Naive thymus-derived CD4-positive, alpha-beta T cell (primary cell): ENCODE measurements around the gene RGS6. TPM values are rescaled to one million over a fixed set of nuclear protein-coding genes. Genes with fewer than 3 reads are reported as not detected.

Source experiments
- ATAC-seq: fragments of 150-1000 bp; cut with Tn5 transposase; 2 replicates; pipeline ENCODE4 v1.10.0; 2021; ENCODE audit warnings: mild to moderate bottlenecking, moderate library complexity
- CTCF ChIA-PET: fragments of 350-600 bp; sonication (Branson Sonifier 250); formaldehyde crosslinking; loops from one replicate; lab custom pipeline; 2021; ENCODE audit warnings: antibody characterized with exemption; lab: Charles Lee
- POLR2A ChIA-PET: fragments of 350-600 bp; sonication (Branson Sonifier 250); formaldehyde crosslinking; loops from one replicate; lab custom pipeline; 2021; ENCODE audit warnings: antibody characterized with exemption, inconsistent platforms; lab: Charles Lee
- DNase-seq, 9 donors: peaks; one replicate each; pipeline versions ENCODE4 v3.0.0 to v3.0.0-alpha.2; 2020 to 2022; ENCODE audit warnings: mixed read lengths in 1 of 9
- H3K27ac ChIP-seq: one replicate; pipeline ENCODE4 v1.7.0; 2013; ENCODE audit warnings: mild to moderate bottlenecking, low read depth, low read length, moderate library complexity
- H3K27me3 ChIP-seq, 2 donors: one replicate each; pipeline ENCODE4 v1.7.0; 2013; ENCODE audit warnings: low read length in 2 of 2, mild to moderate bottlenecking in 2 of 2, moderate library complexity in 2 of 2; ENCODE audit not compliant: control insufficient read depth in 2 of 2, insufficient read depth in 2 of 2
- H3K36me3 ChIP-seq, 3 experiments: 1 replicate in 2 of 3; 2 replicates in 1 of 3; pipeline ENCODE4 v1.7.0; 2013; ENCODE audit warnings: low read length in 3 of 3, mild to moderate bottlenecking in 3 of 3, moderate library complexity in 1 of 3; ENCODE audit not compliant: insufficient read depth in 3 of 3, control insufficient read depth in 2 of 3
- H3K4me1 ChIP-seq, 2 donors: one replicate each; pipeline ENCODE4 v1.7.0; 2013; ENCODE audit warnings: low read length in 2 of 2, mild to moderate bottlenecking in 2 of 2, moderate library complexity in 1 of 2; ENCODE audit not compliant: control insufficient read depth in 2 of 2, insufficient read depth in 2 of 2
- H3K4me3 ChIP-seq: 2 replicates; pipeline ENCODE4 v1.7.0; 2013; ENCODE audit warnings: mild to moderate bottlenecking, low read length
- H3K9me3 ChIP-seq, 3 experiments: 1 replicate in 2 of 3; 2 replicates in 1 of 3; pipeline ENCODE4 v1.7.0; 2013; ENCODE audit warnings: low read length in 3 of 3; ENCODE audit not compliant: control insufficient read depth in 2 of 3
- H3K27ac Mint-ChIP-seq, 9 donors: one replicate each; pipeline ENCODE4 v1.8.0; 2020 to 2022; ENCODE audit warnings: mixed read lengths in 9 of 9, mild to moderate bottlenecking in 8 of 9, moderate library complexity in 5 of 9, inconsistent platforms in 2 of 9
- H3K27me3 Mint-ChIP-seq, 5 donors: one replicate each; pipeline ENCODE4 v1.8.0; 2021 to 2022; ENCODE audit warnings: mixed read lengths in 5 of 5, mild to moderate bottlenecking in 1 of 5
- H3K36me3 Mint-ChIP-seq, 5 donors: one replicate each; pipeline ENCODE4 v1.8.0; 2020 to 2022; ENCODE audit warnings: mixed read lengths in 5 of 5, mild to moderate bottlenecking in 3 of 5, inconsistent platforms in 1 of 5
- H3K4me1 Mint-ChIP-seq, 7 donors: one replicate each; pipeline ENCODE4 v1.8.0; 2020 to 2022; ENCODE audit warnings: mixed read lengths in 7 of 7, mild to moderate bottlenecking in 3 of 7, inconsistent platforms in 1 of 7
- H3K4me3 Mint-ChIP-seq, 10 donors: one replicate each; pipeline ENCODE4 v1.8.0; 2020 to 2022; ENCODE audit warnings: mild to moderate bottlenecking in 10 of 10, mixed read lengths in 10 of 10, moderate library complexity in 6 of 10, inconsistent platforms in 2 of 10
- H3K9me3 Mint-ChIP-seq, 11 donors: one replicate each; pipeline ENCODE4 v1.8.0; 2020 to 2022; ENCODE audit warnings: mixed read lengths in 11 of 11, mild to moderate bottlenecking in 4 of 11, inconsistent platforms in 1 of 11, moderate library complexity in 1 of 11
- intact Hi-C, 2 donors: fragments of 100-400 bp; cut with micrococcal nuclease; formaldehyde crosslinking; loops; one replicate each; pipeline ENCODE4 v1.15.1; 2023
- polyA plus RNA-seq, 2 donors: library from polyadenylated mRNA; unstranded; fragments of 300-500 nt; fragmentation: Illumina TruSeq; gene quantifications; one replicate each; pipeline ENCODE4 v1.2.3, GENCODE V29; 2021
- total RNA-seq, 6 experiments: library from RNA in 5 of 6; stranded (reverse) in 5 of 6; gene quantifications; 1 replicate in 5 of 6; 2 replicates in 1 of 6; pipeline ENCODE4 v1.2.3 and lab custom pipeline; 2021 to 2026

The RGS6 gene
- total and polyA plus RNA-seq, 7 experiments from 2014 or later = 0.29 to 0.97 TPM; not detected in 5

DNA sequence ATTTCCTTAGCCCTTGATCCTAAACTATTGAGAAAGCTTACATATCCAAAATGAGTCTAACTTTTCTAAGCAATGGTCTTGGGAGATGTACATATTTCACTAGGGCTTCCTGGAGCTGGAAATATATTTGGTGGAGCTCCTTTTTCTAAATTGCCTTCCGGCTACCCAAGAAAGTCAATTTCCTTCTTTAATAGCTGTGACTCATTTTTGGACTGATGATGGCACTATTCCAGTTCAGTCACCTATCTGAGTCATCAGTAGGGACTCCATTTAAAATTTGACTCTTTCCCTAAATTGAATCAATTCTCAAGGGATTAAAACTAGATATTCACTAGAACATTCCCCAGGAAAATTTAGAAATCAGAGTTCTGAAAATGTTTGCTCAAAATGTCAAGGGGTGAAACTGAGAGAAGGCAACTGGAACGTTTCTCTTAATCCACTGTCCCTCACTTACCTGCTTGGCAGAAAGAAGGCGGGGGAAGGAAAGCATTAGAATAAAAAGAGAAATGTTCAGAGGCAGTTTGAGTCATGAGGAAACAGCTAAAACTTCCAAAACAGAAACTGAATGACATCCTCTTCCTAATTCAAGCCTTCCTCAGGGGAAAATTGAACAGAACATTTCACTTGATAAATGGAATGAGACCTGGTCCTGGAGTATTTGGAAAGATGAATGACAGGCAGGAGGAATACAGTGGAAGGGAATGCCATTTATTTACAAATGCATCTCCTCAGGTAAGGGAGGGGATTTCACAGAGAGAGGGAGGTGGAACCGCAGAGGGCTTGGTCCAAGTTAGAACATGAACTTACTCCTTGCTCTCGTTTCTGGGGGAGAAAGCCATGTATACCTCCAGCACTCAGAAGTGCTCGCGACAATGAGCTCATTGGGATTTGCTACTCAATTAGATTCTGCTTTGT is 91.2 kb downstream of the RGS6 start:
- H3K27me3 ChIP-seq = no peaks in the 10 kb centered on the region
- no peaks in the 10 kb centered on the region for H3K9me3 ChIP-seq
- Mint-ChIP-seq H3K4me1 (peaks cover 0 to 9% (median 0%) of the 10 kb centered on the region in 7 donors), H3K27me3 (peaks cover 34 to 49% (median 40%) of the 10 kb centered on the region in 5 donors), H3K36me3 (no peaks in the 10 kb centered on the region), H3K9me3 (peaks cover 0 to 5% (median 0%) of the 10 kb centered on the region in 11 donors), H3K4me3 (no peak overlapping the region), H3K27ac (no peak overlapping the region)
- DNase-seq = no peak
- no peak for ATAC-seq
- intact Hi-C loops = loop anchor here in 1 of 2 donors (1.0 to 10.0 kb wide), 4 partner anchors 269 to 881 kb away; no protein-coding TSS in a partner anchor
- H3K27ac ChIP-seq = no peak overlapping the region
- ChIA-PET POLR2A (no interaction called here), CTCF (no interaction called here)
- no peaks in the 10 kb centered on the region for H3K4me1 ChIP-seq
- no peak overlapping the region for H3K4me3 ChIP-seq
- no peaks in the 10 kb centered on the region for H3K36me3 ChIP-seq

DNA sequence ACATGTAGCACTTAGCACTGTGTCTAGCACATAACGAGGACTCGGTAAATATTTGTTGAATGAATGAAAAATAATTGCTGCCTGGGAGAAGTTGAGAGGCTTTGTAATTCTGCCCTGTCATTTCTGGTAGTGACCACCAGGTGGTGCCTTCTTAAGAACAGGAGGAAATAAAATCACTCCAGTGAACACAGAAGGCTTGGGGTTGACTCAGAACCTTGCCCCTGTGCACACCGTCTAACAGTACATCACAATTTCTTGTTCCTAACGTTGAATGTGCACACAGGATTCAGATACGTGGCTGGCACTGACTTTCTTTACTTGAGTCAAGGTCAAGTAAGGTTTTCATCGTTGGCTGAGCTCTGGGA is 91.8 kb downstream of the RGS6 start:
- intact Hi-C loops = loop anchor here in 1 of 2 donors (1.0 to 10.0 kb wide), 4 partner anchors 268 to 881 kb away; no protein-coding TSS in a partner anchor
- Histone ChIP-seq H3K9me3 (no peaks in the 10 kb centered on the region), H3K27ac (no peak overlapping the region), H3K36me3 (no peaks in the 10 kb centered on the region), H3K4me1 (no peaks in the 10 kb centered on the region), H3K27me3 (no peaks in the 10 kb centered on the region), H3K4me3 (no peak overlapping the region)
- peaks cover 35 to 49% (median 40%) of the 10 kb centered on the region in 5 donors for H3K27me3 Mint-ChIP-seq
- ChIA-PET CTCF (no interaction called here), POLR2A (no interaction called here)
- DNase-seq (peak in 5 of 9 donors; percentile 6 to 33 (median 17)), ATAC-seq (peak; percentile 61)
- no peaks in the 10 kb centered on the region for H3K36me3 Mint-ChIP-seq
- H3K9me3 Mint-ChIP-seq = no peaks in the 10 kb centered on the region
- no peak overlapping the region for H3K27ac Mint-ChIP-seq
- H3K4me3 Mint-ChIP-seq = no peak overlapping the region
- H3K4me1 Mint-ChIP-seq = peaks cover 0 to 9% (median 0%) of the 10 kb centered on the region in 7 donors

DNA sequence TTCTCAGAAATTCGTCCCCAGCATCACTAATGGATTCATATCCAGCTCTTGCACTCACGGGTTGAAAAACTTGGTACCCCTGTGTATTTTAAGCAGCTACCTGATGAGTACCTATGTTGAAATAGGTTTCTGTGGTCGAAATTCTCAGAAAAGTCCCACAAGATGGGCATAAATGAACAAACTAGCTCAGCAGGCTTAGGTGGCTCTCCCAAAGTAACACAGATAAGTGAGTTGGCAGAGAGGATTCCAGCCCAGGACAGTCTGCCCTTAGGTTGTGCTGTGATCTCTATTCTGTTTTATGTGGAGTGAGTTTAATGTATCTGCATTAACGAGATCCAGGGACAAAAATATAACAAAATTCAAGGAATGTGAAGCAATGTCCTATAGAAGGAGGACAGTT is 92.3 kb downstream of the RGS6 start:
- H3K4me3 Mint-ChIP-seq = no peak overlapping the region
- intact Hi-C loops = loop anchor here in 1 of 2 donors (1.0 to 10.0 kb wide), 4 partner anchors 268 to 880 kb away; no protein-coding TSS in a partner anchor
- Histone ChIP-seq H3K9me3 (no peaks in the 10 kb centered on the region), H3K4me1 (no peaks in the 10 kb centered on the region), H3K36me3 (no peaks in the 10 kb centered on the region), H3K4me3 (no peak overlapping the region), H3K27ac (no peak overlapping the region), H3K27me3 (no peaks in the 10 kb centered on the region)
- H3K27me3 Mint-ChIP-seq = peaks cover 31 to 44% (median 40%) of the 10 kb centered on the region in 5 donors
- no peak overlapping the region for H3K27ac Mint-ChIP-seq
- H3K9me3 Mint-ChIP-seq = peaks cover 0 to 3% (median 0%) of the 10 kb centered on the region in 11 donors
- no peaks in the 10 kb centered on the region for H3K36me3 Mint-ChIP-seq
- DNase-seq (no peak), ATAC-seq (no peak)
- POLR2A ChIA-PET = no interaction called here
- H3K4me1 Mint-ChIP-seq = peaks cover 0 to 9% (median 0%) of the 10 kb centered on the region in 7 donors
- CTCF ChIA-PET = no interaction called here

DNA sequence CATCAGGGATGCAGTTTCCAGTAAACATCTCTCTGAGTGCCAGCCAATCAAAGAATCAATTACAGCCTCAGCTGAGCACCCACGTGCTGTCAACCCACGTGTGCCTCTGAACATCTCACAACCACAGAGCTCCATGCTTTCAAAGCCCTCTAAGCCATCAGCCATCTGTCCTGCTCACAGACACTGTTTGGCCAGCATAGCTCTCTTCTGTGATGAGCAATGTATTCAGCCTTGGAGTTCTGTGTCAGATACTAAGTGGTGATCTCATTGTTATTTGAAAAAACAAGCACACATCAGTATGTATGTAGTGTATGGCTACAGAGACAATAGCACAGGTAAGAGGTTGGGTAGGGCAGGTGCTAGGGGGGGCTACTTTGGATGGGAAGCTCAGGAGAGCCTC is 94.3 kb downstream of the RGS6 start:
- intact Hi-C loops = loop anchor here in 1 of 2 donors (10.0 kb wide), 1 partner anchor 878 kb away; no protein-coding TSS in a partner anchor
- peaks cover 0 to 9% (median 0%) of the 10 kb centered on the region in 7 donors for H3K4me1 Mint-ChIP-seq

DNA sequence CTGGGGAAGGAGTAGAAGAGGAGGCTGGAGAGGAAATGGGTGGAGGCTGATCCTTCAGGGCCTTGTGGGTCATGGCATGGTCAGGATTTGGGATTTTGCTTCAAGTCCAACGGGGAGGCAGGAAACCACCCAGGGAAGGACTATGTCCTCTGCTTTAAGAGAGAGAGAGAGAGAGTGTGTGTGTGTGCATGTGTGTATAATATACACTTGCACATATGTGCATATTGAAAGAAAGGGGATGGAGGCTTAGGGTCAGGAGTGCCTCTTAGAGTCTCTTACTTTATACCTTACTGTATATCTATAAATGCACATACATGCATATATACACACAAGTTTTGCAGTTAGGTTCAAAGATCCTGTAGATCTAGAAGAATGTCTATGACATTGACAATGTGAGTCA is 94.8 kb downstream of the RGS6 start:
- Mint-ChIP-seq H3K27me3 (peaks cover 18 to 41% (median 22%) of the 10 kb centered on the region in 5 donors), H3K36me3 (no peaks in the 10 kb centered on the region)
- no peak for ATAC-seq

More for the DNA sequence above, 94.3 kb downstream of the RGS6 start:
- H3K36me3 Mint-ChIP-seq = no peaks in the 10 kb centered on the region
- no peaks in the 10 kb centered on the region for H3K9me3 ChIP-seq
- DNase-seq (no peak), ATAC-seq (no peak)
- no peak overlapping the region for H3K27ac Mint-ChIP-seq
- no peak overlapping the region for H3K4me3 ChIP-seq
- H3K9me3 Mint-ChIP-seq = peaks cover 0 to 10% (median 0%) of the 10 kb centered on the region in 11 donors
- H3K4me1 ChIP-seq = no peaks in the 10 kb centered on the region
- no peak overlapping the region for H3K27ac ChIP-seq
- ChIA-PET CTCF (interaction anchor here (0.7 kb wide), 1 partner anchor 105 kb away, joined by 3 read pairs; no protein-coding TSS in a partner anchor), POLR2A (no interaction called here)
- no peaks in the 10 kb centered on the region for H3K36me3 ChIP-seq
- no peak overlapping the region for H3K4me3 Mint-ChIP-seq
- peaks cover 21 to 42% (median 26%) of the 10 kb centered on the region in 5 donors for H3K27me3 Mint-ChIP-seq
- H3K27me3 ChIP-seq = no peaks in the 10 kb centered on the region

DNA sequence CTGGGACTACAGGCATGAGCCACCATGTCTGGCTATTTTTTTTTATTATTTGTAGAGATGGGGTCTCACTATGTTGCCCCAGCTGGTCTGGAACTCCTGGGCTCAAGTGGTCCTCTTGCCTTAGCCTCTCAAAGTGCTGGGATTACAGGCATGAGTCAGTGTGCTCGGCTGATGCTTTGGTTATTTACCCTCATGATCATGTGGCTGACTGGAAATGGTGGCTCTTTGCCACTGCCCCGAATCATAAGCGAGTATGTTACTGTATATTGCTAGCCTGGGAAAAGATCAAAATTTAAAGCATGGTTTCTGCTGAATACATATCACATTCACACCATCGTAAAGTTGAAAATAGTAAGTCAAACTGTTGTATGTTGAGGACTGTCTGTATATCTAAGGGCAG is 101.1 kb downstream of the RGS6 start:
- Mint-ChIP-seq H3K27ac (no peak overlapping the region), H3K36me3 (no peaks in the 10 kb centered on the region), H3K27me3 (peaks cover 10 to 29% (median 21%) of the 10 kb centered on the region in 5 donors), H3K9me3 (peaks cover 0 to 12% (median 0%) of the 10 kb centered on the region in 11 donors), H3K4me3 (no peak overlapping the region), H3K4me1 (no peaks in the 10 kb centered on the region)
- Histone ChIP-seq H3K4me3 (no peak overlapping the region), H3K9me3 (no peaks in the 10 kb centered on the region), H3K27me3 (no peaks in the 10 kb centered on the region), H3K27ac (no peak overlapping the region), H3K4me1 (no peaks in the 10 kb centered on the region), H3K36me3 (no peaks in the 10 kb centered on the region)
- ATAC-seq = no peak
- POLR2A ChIA-PET = no interaction called here
- CTCF ChIA-PET = no interaction called here
- DNase-seq = no peak
- intact Hi-C loops = no loop called here

More for the DNA sequence above, 94.8 kb downstream of the RGS6 start:
- no peaks in the 10 kb centered on the region for H3K9me3 ChIP-seq
- H3K4me1 ChIP-seq = no peaks in the 10 kb centered on the region
- CTCF ChIA-PET = no interaction called here
- Mint-ChIP-seq H3K4me1 (peaks cover 0 to 9% (median 0%) of the 10 kb centered on the region in 7 donors), H3K27ac (no peak overlapping the region), H3K4me3 (no peak overlapping the region), H3K9me3 (peaks cover 0 to 10% (median 0%) of the 10 kb centered on the region in 11 donors)
- POLR2A ChIA-PET = no interaction called here
- no peak for DNase-seq
- intact Hi-C loops = loop anchor here in 1 of 2 donors (10.0 kb wide), 1 partner anchor 878 kb away; no protein-coding TSS in a partner anchor
- H3K27ac ChIP-seq = no peak overlapping the region
- no peaks in the 10 kb centered on the region for H3K36me3 ChIP-seq
- H3K27me3 ChIP-seq = no peaks in the 10 kb centered on the region
- H3K4me3 ChIP-seq = no peak overlapping the region
